CD4-positive, alpha-beta memory T cell (primary cell): ENCODE measurements around the gene MRPS14. TPM values are rescaled to one million over a fixed set of nuclear protein-coding genes. Genes with fewer than 3 reads are reported as not detected.

ENCODE experiments used
- CTCF ChIA-PET: fragments of 350-600 bp; sonication (Branson Sonifier 250); formaldehyde crosslinking; loops from one replicate; lab custom pipeline; 2021; ENCODE audit warnings: inconsistent platforms; ENCODE audit not compliant: partially characterized antibody; lab: Charles Lee
- POLR2A ChIA-PET: fragments of 350-600 bp; sonication (Branson Sonifier 250); formaldehyde crosslinking; loops from one replicate; lab custom pipeline; 2021; ENCODE audit not compliant: partially characterized antibody; lab: Charles Lee
- DNase-seq, 5 donors: peaks; one replicate each; pipeline versions ENCODE4 v3.0.0 to v3.0.0-alpha.2; 2020 to 2022; ENCODE audit warnings: mixed read lengths in 1 of 5
- H3K27ac ChIP-seq: one replicate; pipeline ENCODE4 v1.7.0; 2013; ENCODE audit warnings: low read depth, low read length
- H3K27me3 ChIP-seq: 2 replicates; pipeline ENCODE4 v1.7.0; 2013; ENCODE audit warnings: mild to moderate bottlenecking, low read length, moderate library complexity; ENCODE audit not compliant: insufficient read depth
- H3K36me3 ChIP-seq: 2 replicates; pipeline ENCODE4 v1.7.0; 2013; ENCODE audit warnings: mild to moderate bottlenecking, low read length, moderate library complexity; ENCODE audit not compliant: insufficient read depth
- H3K4me1 ChIP-seq: 2 replicates; pipeline ENCODE4 v1.7.0; 2013; ENCODE audit warnings: mild to moderate bottlenecking, low read length, moderate library complexity; ENCODE audit not compliant: insufficient read depth
- H3K4me3 ChIP-seq, 2 donors: one replicate each; pipeline ENCODE4 v1.7.0; 2013; ENCODE audit warnings: low read length in 2 of 2, mild to moderate bottlenecking in 1 of 2
- H3K9me3 ChIP-seq, 2 donors: one replicate each; pipeline ENCODE4 v1.7.0; 2013; ENCODE audit warnings: low read length in 2 of 2, control low read depth in 1 of 2; ENCODE audit not compliant: control insufficient read depth in 1 of 2
- H3K27ac Mint-ChIP-seq, 7 donors: one replicate each; pipeline ENCODE4 v1.8.0; 2020 to 2021; ENCODE audit warnings: mixed read lengths in 7 of 7, mild to moderate bottlenecking in 6 of 7, inconsistent platforms in 3 of 7, moderate library complexity in 3 of 7
- H3K27me3 Mint-ChIP-seq, 2 donors: one replicate each; pipeline ENCODE4 v1.8.0; 2020 to 2021; ENCODE audit warnings: mixed read lengths in 2 of 2
- H3K36me3 Mint-ChIP-seq, 2 donors: one replicate each; pipeline ENCODE4 v1.8.0; 2020 to 2021; ENCODE audit warnings: mixed read lengths in 2 of 2, inconsistent platforms in 1 of 2, mild to moderate bottlenecking in 1 of 2
- H3K4me1 Mint-ChIP-seq, 4 donors: one replicate each; pipeline ENCODE4 v1.8.0; 2020 to 2021; ENCODE audit warnings: mixed read lengths in 4 of 4, mild to moderate bottlenecking in 1 of 4
- H3K4me3 Mint-ChIP-seq, 8 donors: one replicate each; pipeline ENCODE4 v1.8.0; 2020 to 2021; ENCODE audit warnings: mixed read lengths in 8 of 8, mild to moderate bottlenecking in 7 of 8, moderate library complexity in 6 of 8, inconsistent platforms in 3 of 8
- H3K9me3 Mint-ChIP-seq, 8 donors: one replicate each; pipeline ENCODE4 v1.8.0; 2020 to 2021; ENCODE audit warnings: mixed read lengths in 8 of 8, mild to moderate bottlenecking in 5 of 8, inconsistent platforms in 3 of 8, moderate library complexity in 1 of 8
- intact Hi-C: fragments of 100-400 bp; cut with micrococcal nuclease; formaldehyde crosslinking; loops from one replicate; pipeline ENCODE4 v1.15.1; 2023
- polyA plus RNA-seq, 2 donors: library from polyadenylated mRNA; unstranded; fragments of 300-500 nt; fragmentation: Illumina TruSeq; gene quantifications; one replicate each; pipeline ENCODE4 v1.2.3, GENCODE V29; 2021
- total RNA-seq, 2 experiments: library from RNA; stranded (reverse); gene quantifications; one replicate each; pipeline ENCODE4 v1.2.3, GENCODE V29; 2021

Gene MRPS14
- total and polyA plus RNA-seq, 4 experiments from 2014 or later: 39.3 to 62.6 (median 49.9) TPM

DNA sequence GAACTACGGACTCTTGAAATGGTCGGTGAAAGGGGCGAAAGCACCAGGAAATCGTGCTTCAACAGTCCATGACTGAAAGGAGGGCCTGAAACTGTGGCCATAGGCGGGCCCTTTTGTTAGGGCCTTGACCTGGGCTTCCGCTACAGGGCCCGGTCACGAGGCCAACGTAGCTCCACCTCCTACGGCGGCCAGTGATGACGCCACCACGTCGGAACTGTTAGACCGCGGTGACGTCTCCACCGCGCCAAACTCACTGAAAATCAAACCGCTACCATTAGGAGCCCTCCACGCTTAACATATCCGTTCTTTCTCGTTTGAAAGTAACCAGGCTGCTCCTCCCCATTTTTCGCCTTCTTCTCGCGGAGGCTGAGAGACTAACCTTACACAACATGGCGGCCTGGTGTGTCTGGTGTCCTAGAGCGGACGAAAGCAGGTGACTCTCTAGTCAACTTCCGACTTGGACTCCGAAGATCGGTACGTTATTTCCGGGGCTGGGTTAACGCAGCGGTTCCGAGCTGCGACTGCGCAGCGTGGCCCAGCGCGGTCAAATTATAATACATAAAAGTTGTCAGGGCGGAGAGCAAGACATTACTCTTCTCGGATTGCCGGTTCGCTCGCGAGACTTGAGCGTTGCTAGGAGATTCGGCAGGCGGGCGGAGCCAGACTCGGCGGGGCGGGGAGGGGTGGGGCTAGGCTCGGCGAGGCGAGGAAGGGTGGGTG is 23.8 kb downstream of the MRPS14 start:
- Mint-ChIP-seq H3K4me1 (peaks cover 24 to 43% (median 37%) of the 10 kb centered on the region in 4 donors), H3K27me3 (no peaks in the 10 kb centered on the region), H3K27ac (no peak overlapping the region), H3K4me3 (no peak overlapping the region), H3K36me3 (peaks cover 0 to 4% of the 10 kb centered on the region in 2 donors), H3K9me3 (no peaks in the 10 kb centered on the region)
- DNase-seq: peak; percentile 97 to 99 (median 99)
- Histone ChIP-seq H3K9me3 (no peaks in the 10 kb centered on the region), H3K4me1 (peaks cover 52% of the 10 kb centered on the region), H3K4me3 (peak overlapping the region; percentile 42 to 63), H3K36me3 (no peaks in the 10 kb centered on the region), H3K27me3 (no peaks in the 10 kb centered on the region), H3K27ac (peak overlapping the region; percentile 99)
- ChIA-PET CTCF (interaction anchor here (0.7 to 5.0 kb wide), 21 partner anchors 10 to 230 kb away, joined by 3 to 55 read pairs (median 6); partner anchors contain the start of gene MRPS14), POLR2A (interaction anchor here (0.6 to 5.1 kb wide), 42 partner anchors 10 to 1523 kb away, joined by 3 to 315 read pairs (median 7); partner anchors contain the start of genes CENPL, DARS2, GAS5 and KIAA0040)
- intact Hi-C loops: loop anchor here (1.0 to 10.0 kb wide), 11 partner anchors 24 to 1525 kb away; partner anchors contain the start of genes CENPL, DARS2, KLHL20 and MRPS14

DNA sequence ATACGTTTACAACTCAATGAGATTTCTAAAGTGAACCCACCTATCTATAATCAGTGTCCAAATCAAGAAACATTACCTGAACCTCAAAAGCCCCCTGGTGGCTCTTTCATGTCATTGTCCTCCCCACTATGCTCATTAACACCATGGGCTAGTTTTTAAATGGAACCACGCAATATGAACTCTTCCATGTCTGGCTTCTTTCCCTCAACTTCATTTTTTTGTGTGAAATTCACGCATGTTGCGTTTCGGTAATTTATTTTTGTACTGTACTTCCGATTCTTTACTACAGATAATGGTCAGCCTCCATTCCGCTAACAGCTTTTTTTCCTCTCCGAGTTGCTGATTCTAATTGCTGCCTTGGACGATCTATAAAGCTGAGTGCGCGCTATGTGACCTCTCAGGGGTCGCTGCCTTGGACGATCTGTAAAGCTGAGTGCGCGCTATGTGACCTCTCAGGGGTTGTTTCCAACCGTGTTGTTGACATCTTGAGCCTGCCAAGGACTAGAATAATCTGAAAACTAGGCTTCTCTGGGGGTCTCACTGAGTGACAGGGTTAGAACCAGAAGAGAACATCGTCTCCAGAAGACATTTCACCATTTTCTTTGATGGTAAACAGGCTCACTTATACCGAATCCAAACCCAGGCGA is 24.5 kb downstream of the MRPS14 start:
- H3K9me3 Mint-ChIP-seq: no peaks in the 10 kb centered on the region
- peak overlapping the region; percentile 99 for H3K27ac ChIP-seq
- intact Hi-C loops: loop anchor here (1.0 to 10.0 kb wide), 14 partner anchors 15 to 1524 kb away; partner anchors contain the start of genes CENPL, DARS2, KLHL20 and MRPS14
- H3K27me3 Mint-ChIP-seq: no peaks in the 10 kb centered on the region
- no peaks in the 10 kb centered on the region for H3K27me3 ChIP-seq
- H3K27ac Mint-ChIP-seq: no peak overlapping the region
- peak overlapping the region; percentile 42 to 63 for H3K4me3 ChIP-seq
- peaks cover 25 to 41% (median 33%) of the 10 kb centered on the region in 4 donors for H3K4me1 Mint-ChIP-seq
- H3K4me3 Mint-ChIP-seq: no peak overlapping the region
- no peaks in the 10 kb centered on the region for H3K36me3 ChIP-seq
- ChIA-PET POLR2A (interaction anchor here (0.6 to 5.1 kb wide), 39 partner anchors 9 to 1522 kb away, joined by 3 to 315 read pairs (median 7); partner anchors contain the start of genes CENPL, DARS2, GAS5 and KIAA0040), CTCF (interaction anchor here (0.7 to 5.0 kb wide), 21 partner anchors 9 to 229 kb away, joined by 3 to 55 read pairs (median 6); partner anchors contain the start of gene MRPS14)
- peak; percentile 66 to 77 (median 68) for DNase-seq
- no peaks in the 10 kb centered on the region for H3K9me3 ChIP-seq
- H3K4me1 ChIP-seq: peaks cover 45% of the 10 kb centered on the region
- H3K36me3 Mint-ChIP-seq: peaks cover 0 to 3% of the 10 kb centered on the region in 2 donors

DNA sequence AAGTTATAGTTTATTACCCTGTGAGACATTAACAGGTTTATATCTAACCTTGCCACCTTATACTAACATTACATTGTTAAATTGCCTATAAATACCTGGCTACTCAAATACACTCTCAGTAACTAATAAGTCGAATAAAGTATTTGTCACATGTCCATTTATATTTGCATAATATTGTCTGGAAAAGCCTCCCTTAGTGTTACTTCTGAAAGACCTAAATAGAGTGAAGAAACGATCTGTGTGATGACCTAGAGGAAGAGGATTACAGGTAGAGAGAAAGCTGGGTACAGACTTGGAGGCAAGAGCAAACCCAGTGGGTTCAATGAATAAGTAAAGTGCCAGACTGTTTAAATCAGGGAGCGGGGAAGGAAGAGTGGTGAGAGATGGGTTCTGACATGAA is 26.2 kb downstream of the MRPS14 start:
- no peaks in the 10 kb centered on the region for H3K9me3 ChIP-seq
- H3K4me3 Mint-ChIP-seq: no peak overlapping the region
- CTCF ChIA-PET: interaction anchor here (0.7 to 5.0 kb wide), 6 partner anchors 13 to 223 kb away, joined by 3 to 55 read pairs (median 7); partner anchors contain the start of gene MRPS14
- POLR2A ChIA-PET: interaction anchor here (1.0 to 5.1 kb wide), 4 partner anchors 12 to 198 kb away, joined by 3 to 315 read pairs (median 4); partner anchors contain the start of gene MRPS14
- DNase-seq: no peak
- intact Hi-C loops: loop anchor here (5.0 to 10.0 kb wide), 4 partner anchors 740 to 1522 kb away; partner anchors contain the start of genes CENPL, DARS2, KLHL20 and PRDX6
- H3K4me1 ChIP-seq: peaks cover 29% of the 10 kb centered on the region
- peaks cover 14 to 27% (median 20%) of the 10 kb centered on the region in 4 donors for H3K4me1 Mint-ChIP-seq
- H3K27ac ChIP-seq: no peak overlapping the region
- H3K36me3 ChIP-seq: no peaks in the 10 kb centered on the region
- H3K27me3 Mint-ChIP-seq: no peaks in the 10 kb centered on the region
- H3K27me3 ChIP-seq: no peaks in the 10 kb centered on the region
- H3K9me3 Mint-ChIP-seq: no peaks in the 10 kb centered on the region
- H3K27ac Mint-ChIP-seq: peak overlapping the region in 4 of 7 donors; percentile 6 to 92 (median 57)
- H3K4me3 ChIP-seq: no peak overlapping the region
- H3K36me3 Mint-ChIP-seq: peaks cover 0 to 6% of the 10 kb centered on the region in 2 donors

DNA sequence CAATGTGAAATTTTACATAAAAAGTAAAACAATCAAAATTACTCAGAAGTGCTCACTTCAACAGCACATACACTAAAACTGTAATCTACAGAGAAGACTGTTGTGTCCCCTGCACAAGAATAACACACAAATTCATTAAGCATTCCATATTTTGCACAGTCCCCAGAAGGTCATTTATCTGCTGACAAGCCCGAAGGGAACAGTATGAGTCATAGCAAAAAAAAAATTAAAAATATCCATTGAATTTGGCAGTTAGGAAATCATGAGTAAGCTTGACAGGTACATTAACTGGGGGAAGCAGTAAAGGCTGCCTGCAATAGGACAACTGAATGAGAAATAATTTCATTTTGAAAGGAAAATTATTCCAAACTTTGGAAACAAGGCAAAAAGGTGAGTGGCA is 26.7 kb downstream of the MRPS14 start:
- DNase-seq: no peak
- Mint-ChIP-seq H3K9me3 (no peaks in the 10 kb centered on the region), H3K4me1 (peaks cover 12 to 23% (median 15%) of the 10 kb centered on the region in 4 donors), H3K4me3 (no peak overlapping the region), H3K36me3 (peaks cover 0 to 7% of the 10 kb centered on the region in 2 donors), H3K27ac (peak overlapping the region in 2 of 7 donors; percentile 1 to 59), H3K27me3 (no peaks in the 10 kb centered on the region)
- no peak overlapping the region for H3K4me3 ChIP-seq
- H3K27me3 ChIP-seq: no peaks in the 10 kb centered on the region
- H3K27ac ChIP-seq: no peak overlapping the region
- ChIA-PET POLR2A (interaction anchor here (1.2 to 5.1 kb wide), 4 partner anchors 12 to 197 kb away, joined by 3 to 315 read pairs (median 4); partner anchors contain the start of gene MRPS14), CTCF (interaction anchor here (1.1 to 5.0 kb wide), 4 partner anchors 12 to 113 kb away, joined by 3 to 55 read pairs (median 4); no protein-coding TSS in a partner anchor)
- no peaks in the 10 kb centered on the region for H3K9me3 ChIP-seq
- H3K36me3 ChIP-seq: no peaks in the 10 kb centered on the region
- intact Hi-C loops: loop anchor here (5.0 to 10.0 kb wide), 4 partner anchors 739 to 1522 kb away; partner anchors contain the start of genes CENPL, DARS2, KLHL20 and PRDX6
- H3K4me1 ChIP-seq: peaks cover 24% of the 10 kb centered on the region

DNA sequence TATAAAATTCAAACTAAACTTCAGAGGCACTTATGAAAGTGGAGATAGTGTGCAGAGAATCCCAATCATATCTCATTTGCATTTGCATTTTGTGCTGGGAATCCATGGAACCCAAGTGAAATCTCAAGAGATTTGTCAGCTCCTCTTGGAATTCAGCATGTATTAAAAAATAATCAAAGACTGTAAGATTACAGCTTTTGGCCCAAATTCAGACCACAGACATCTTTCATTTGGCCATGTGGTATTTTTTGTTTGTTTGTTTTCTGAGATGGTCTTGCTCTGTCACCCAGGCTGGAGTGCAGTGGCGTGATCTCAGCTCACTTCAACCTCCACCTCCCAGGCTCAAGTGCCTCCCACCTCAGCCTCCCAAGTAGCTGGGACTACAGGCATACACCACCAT is 27.3 kb downstream of the MRPS14 start:
- no peak overlapping the region for H3K27ac ChIP-seq
- no peak overlapping the region for H3K4me3 ChIP-seq
- H3K9me3 ChIP-seq: no peaks in the 10 kb centered on the region
- Mint-ChIP-seq H3K4me3 (no peak overlapping the region), H3K4me1 (peaks cover 10 to 17% (median 12%) of the 10 kb centered on the region in 4 donors), H3K9me3 (no peaks in the 10 kb centered on the region), H3K27ac (peak overlapping the region in 1 of 7 donors; percentile 31), H3K36me3 (peaks cover 0 to 9% of the 10 kb centered on the region in 2 donors), H3K27me3 (no peaks in the 10 kb centered on the region)
- peaks cover 23% of the 10 kb centered on the region for H3K4me1 ChIP-seq
- H3K36me3 ChIP-seq: no peaks in the 10 kb centered on the region
- intact Hi-C loops: loop anchor here (5.0 to 10.0 kb wide), 4 partner anchors 739 to 1521 kb away; partner anchors contain the start of genes CENPL, DARS2, KLHL20 and PRDX6
- no peaks in the 10 kb centered on the region for H3K27me3 ChIP-seq
- ChIA-PET POLR2A (interaction anchor here (0.9 to 1.5 kb wide), 5 partner anchors 28 to 197 kb away, joined by 3 to 6 read pairs (median 4); partner anchors contain the start of gene MRPS14), CTCF (interaction anchor here (0.7 to 5.0 kb wide), 5 partner anchors 11 to 224 kb away, joined by 3 to 55 read pairs (median 4); no protein-coding TSS in a partner anchor)
- no peak for DNase-seq

DNA sequence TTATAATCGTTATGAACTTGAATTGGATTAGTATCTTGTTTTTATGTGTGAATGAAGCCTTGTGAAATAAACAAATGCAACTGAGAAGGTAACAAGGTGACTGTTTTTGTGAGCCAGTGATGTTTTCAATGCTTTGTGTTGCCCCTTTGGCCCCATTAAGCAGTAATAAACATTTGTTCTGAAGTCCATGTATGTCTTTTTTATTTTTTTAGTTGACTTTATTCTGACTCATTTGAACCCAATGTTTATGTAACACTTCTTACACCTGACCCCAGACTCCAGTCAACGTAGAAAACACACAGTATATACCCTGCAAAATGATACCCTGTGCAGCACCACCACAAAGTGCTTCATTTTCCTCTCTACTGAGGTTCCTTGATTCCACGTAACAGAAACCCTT is 28.1 kb downstream of the MRPS14 start:
- intact Hi-C loops: loop anchor here (5.0 to 10.0 kb wide), 4 partner anchors 738 to 1520 kb away; partner anchors contain the start of genes CENPL, DARS2, KLHL20 and PRDX6
- no peak overlapping the region for H3K4me3 Mint-ChIP-seq
- H3K4me3 ChIP-seq: no peak overlapping the region
- H3K27ac Mint-ChIP-seq: peak overlapping the region in 1 of 7 donors; percentile 38
- peaks cover 9 to 19% (median 12%) of the 10 kb centered on the region in 4 donors for H3K4me1 Mint-ChIP-seq
- ChIA-PET POLR2A (interaction anchor here (0.9 to 1.5 kb wide), 4 partner anchors 28 to 195 kb away, joined by 3 to 6 read pairs (median 4); partner anchors contain the start of gene MRPS14), CTCF (interaction anchor here (0.7 to 5.0 kb wide), 3 partner anchors 11 to 224 kb away, joined by 3 to 55 read pairs (median 4); no protein-coding TSS in a partner anchor)
- no peak for DNase-seq
- H3K9me3 Mint-ChIP-seq: no peaks in the 10 kb centered on the region
- no peaks in the 10 kb centered on the region for H3K9me3 ChIP-seq
- H3K27me3 ChIP-seq: no peaks in the 10 kb centered on the region
- H3K4me1 ChIP-seq: peaks cover 20% of the 10 kb centered on the region
- no peak overlapping the region for H3K27ac ChIP-seq
- no peaks in the 10 kb centered on the region for H3K36me3 ChIP-seq
- H3K27me3 Mint-ChIP-seq: no peaks in the 10 kb centered on the region
- H3K36me3 Mint-ChIP-seq: peaks cover 0 to 16% of the 10 kb centered on the region in 2 donors
